Measurements from ENCODE around the gene DYNC1LI1. TPM values are rescaled to one million over a fixed set of nuclear protein-coding genes. Genes with fewer than 3 reads are reported as not detected.

Gene DYNC1LI1
- total and polyA plus RNA-seq, 4 donors, result 9.2 to 21.1 (median 13.6) TPM

- DNase-seq (ENCODE audit: low spot score), result no peak
- Histone ChIP-seq H3K9ac (ENCODE audit: low read depth in 1 of 2, low read length in 2 of 2) (no peak overlapping the region), H3K27me3 (ENCODE audit: control insufficient read depth in 4 of 4, insufficient read depth in 4 of 4, low read length in 3 of 4) (no peaks in the 10 kb centered on the region), H3K4me1 (ENCODE audit: control insufficient read depth in 4 of 4, insufficient read depth in 4 of 4, low read length in 3 of 4) (peaks cover 6 to 42% (median 16%) of the 10 kb centered on the region in 4 donors), H3K9me3 (ENCODE audit: control insufficient read depth in 4 of 4, low read length in 3 of 4) (no peaks in the 10 kb centered on the region), H3K36me3 (ENCODE audit: control insufficient read depth in 4 of 4, insufficient read depth in 3 of 4, low read depth in 1 of 4, low read length in 3 of 4) (peaks cover 0 to 6% (median 0%) of the 10 kb centered on the region in 4 donors), H3K27ac (ENCODE audit: low read depth in 1 of 2, low read length in 2 of 2) (no peak overlapping the region), H3K4me3 (ENCODE audit: low read depth in 1 of 3, low read length in 3 of 3) (no peak overlapping the region)
- no peak for TF ChIP-seq JUND (IDR thresholded peaks at IDR 0.05)
- TF ChIP-seq CTCF (IDR thresholded peaks at IDR 0.05; ENCODE audit: low read depth, low read length, missing input control), result no peak
- TF ChIP-seq MAX (IDR thresholded peaks at IDR 0.05), result no peak
- TF ChIP-seq REST (IDR thresholded peaks at IDR 0.05), result no peak
- TF ChIP-seq TAF1 (conservative IDR thresholded peaks at IDR 0.05), result no peak
- no peak for TF ChIP-seq HNF4G (IDR thresholded peaks at IDR 0.05)
- no peak for TF ChIP-seq FOXA2 (IDR thresholded peaks at IDR 0.05)
- TF ChIP-seq SP1 (IDR thresholded peaks at IDR 0.05), result no peak
- TF ChIP-seq YY1 (IDR thresholded peaks at IDR 0.05), result no peak
- TF ChIP-seq HNF4A (conservative IDR thresholded peaks at IDR 0.05), result no peak
- no peak for TF ChIP-seq GABPA (IDR thresholded peaks at IDR 0.05 in 1 of 2, conservative IDR thresholded peaks at IDR 0.05 in 1 of 2)
- TF ChIP-seq ZBTB33 (IDR thresholded peaks at IDR 0.05), result no peak
- WGBS, result 70% methylated on average over 3 of the region's 3 CpGs
Observed at GRCh38 chr3:32493437-32494414, 76.9 kb downstream of the DYNC1LI1 start.
